Cortex of kidney (tissue), 1 donor: Measurements from ENCODE around the gene PRKCE.

Source experiments
- DNase-seq: peaks from one replicate; lab custom pipeline; 2025; lab: John Stamatoyannopoulos, UW

Gene PRKCE

GRCh38 chr2:46048693-46049092, 397.2 kb downstream of the PRKCE start:
- DNase-seq: no peak

GRCh38 chr2:46050027-46050426, 398.6 kb downstream of the PRKCE start:
- DNase-seq: no peak

- no peak for DNase-seq
Observed at GRCh38 chr2:46050489-46050888, 399.0 kb downstream of the PRKCE start.

- no peak for DNase-seq
Observed at GRCh38 chr2:46051085-46051484, 399.6 kb downstream of the PRKCE start.

- DNase-seq: no peak
Observed at GRCh38 chr2:46053564-46053963, 402.1 kb downstream of the PRKCE start.

GRCh38 chr2:46056541-46056940, 405.1 kb downstream of the PRKCE start:
- DNase-seq: no peak

GRCh38 chr2:46058140-46058539, 406.7 kb downstream of the PRKCE start:
- DNase-seq: no peak

GRCh38 chr2:46062637-46063412, 411.4 kb downstream of the PRKCE start:
- no peak for DNase-seq

GRCh38 chr2:46064396-46064795, 412.9 kb downstream of the PRKCE start:
- no peak for DNase-seq

- no peak for DNase-seq
Observed at GRCh38 chr2:46065152-46065551, 413.7 kb downstream of the PRKCE start.

- DNase-seq: no peak
Observed at GRCh38 chr2:46066116-46066515, 414.6 kb downstream of the PRKCE start.

- no peak for DNase-seq
Observed at GRCh38 chr2:46066601-46067000, 415.1 kb downstream of the PRKCE start.

- DNase-seq: no peak
Observed at GRCh38 chr2:46067062-46067461, 415.6 kb downstream of the PRKCE start.

- DNase-seq: no peak
Observed at GRCh38 chr2:46067501-46068305, 416.2 kb downstream of the PRKCE start.

GRCh38 chr2:46068636-46069035, 417.2 kb downstream of the PRKCE start:
- no peak for DNase-seq

- no peak for DNase-seq
Observed at GRCh38 chr2:46071074-46071473, 419.6 kb downstream of the PRKCE start.

- DNase-seq: no peak
Observed at GRCh38 chr2:46072101-46072820, 420.8 kb downstream of the PRKCE start.

- no peak for DNase-seq
Observed at GRCh38 chr2:46073540-46074046, 422.1 kb downstream of the PRKCE start.

GRCh38 chr2:46074501-46074900, 423.0 kb downstream of the PRKCE start:
- no peak for DNase-seq

GRCh38 chr2:46075848-46076247, 424.4 kb downstream of the PRKCE start:
- no peak for DNase-seq

GRCh38 chr2:46076251-46076650, 424.8 kb downstream of the PRKCE start:
- no peak for DNase-seq

GRCh38 chr2:46076875-46077274, 425.4 kb downstream of the PRKCE start:
- DNase-seq: no peak
